Amniotic epithelial cell (primary cell): ENCODE measurements around the gene METTL24.
A peak's percentile ranks its signal among the peaks of the same experiment; 100 is the strongest.

Source experiments
- DNase-seq: peaks from one replicate; pipeline ENCODE4 v3.0.0-alpha.2; 2010; ENCODE audit warnings: low read depth

The METTL24 gene

GRCh38 chr6:110334423-110335180 is 23.5 kb downstream of the METTL24 start:
- peak; percentile 72 for DNase-seq

DNA sequence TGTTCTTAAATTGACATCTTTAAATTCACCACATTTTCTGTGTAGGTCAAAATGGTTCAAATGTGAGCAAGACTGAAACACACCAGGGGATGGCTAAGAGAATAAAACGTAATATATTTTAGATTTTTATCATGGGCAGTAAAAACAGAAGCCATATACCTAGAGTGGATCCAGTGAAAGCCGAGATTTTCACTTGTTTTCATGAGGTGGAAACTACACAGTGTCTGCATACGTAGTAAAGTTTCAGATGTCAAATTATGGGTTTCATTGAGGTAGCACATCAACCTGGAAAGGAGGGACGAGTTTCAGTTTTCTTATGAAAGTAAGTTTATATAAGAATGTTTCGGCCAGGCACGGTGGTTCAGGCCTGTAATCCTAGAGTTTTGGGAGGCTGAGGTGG is 25.9 kb downstream of the METTL24 start:
- no peak for DNase-seq

- DNase-seq = peak; percentile 50
These were observed 26.3 kb downstream of the METTL24 start for GRCh38 chr6:110331816-110332215.

- DNase-seq = no peak
These were observed 26.8 kb downstream of the METTL24 start for GRCh38 chr6:110331390-110331789.

GRCh38 chr6:110329714-110330436 is 28.3 kb downstream of the METTL24 start:
- peak; percentile 64 for DNase-seq

- no peak for DNase-seq
These were observed 28.8 kb downstream of the METTL24 start for GRCh38 chr6:110329348-110329713.

- DNase-seq = peak; percentile 73
These were observed 29.9 kb downstream of the METTL24 start for GRCh38 chr6:110328259-110328658.

DNA sequence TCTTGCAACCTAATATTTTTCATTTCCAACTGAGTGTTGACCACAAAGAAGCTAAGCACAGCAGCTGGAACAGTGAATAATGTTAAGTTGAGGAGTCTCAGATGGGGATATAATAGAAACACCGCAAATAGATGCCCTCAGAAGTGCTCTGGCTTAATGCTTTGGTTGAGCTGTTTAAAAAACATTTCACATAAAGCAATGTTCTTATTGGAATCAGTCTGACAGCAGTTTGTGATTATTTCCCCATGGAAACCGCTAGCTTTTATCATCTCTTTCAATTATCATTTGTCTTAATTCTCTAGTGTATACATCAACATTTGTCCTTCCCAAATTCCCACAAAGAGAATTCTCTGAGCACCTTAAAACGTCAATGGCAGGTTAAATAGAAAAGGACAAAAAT is 30.8 kb downstream of the METTL24 start:
- DNase-seq = peak; percentile 21

DNA sequence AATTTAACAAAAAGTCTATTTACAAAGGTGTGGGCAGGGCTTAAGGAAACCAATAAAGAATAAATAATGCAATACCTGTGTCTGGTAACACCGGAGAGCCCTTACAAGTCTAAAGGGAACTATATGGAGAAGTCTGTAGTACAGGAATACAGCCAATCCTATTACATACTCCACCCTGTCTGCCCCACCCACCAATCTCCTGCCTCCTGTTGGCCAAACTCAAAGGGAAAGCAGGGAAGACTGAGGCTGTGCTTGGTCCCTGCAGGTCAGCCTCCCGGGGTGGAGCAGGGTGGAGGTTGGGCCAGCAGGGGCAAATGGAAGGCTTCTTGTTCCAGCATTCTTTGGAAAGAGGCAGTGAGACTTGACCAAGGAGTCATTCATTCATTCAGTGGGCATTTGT is 31.5 kb downstream of the METTL24 start:
- DNase-seq = no peak

DNA sequence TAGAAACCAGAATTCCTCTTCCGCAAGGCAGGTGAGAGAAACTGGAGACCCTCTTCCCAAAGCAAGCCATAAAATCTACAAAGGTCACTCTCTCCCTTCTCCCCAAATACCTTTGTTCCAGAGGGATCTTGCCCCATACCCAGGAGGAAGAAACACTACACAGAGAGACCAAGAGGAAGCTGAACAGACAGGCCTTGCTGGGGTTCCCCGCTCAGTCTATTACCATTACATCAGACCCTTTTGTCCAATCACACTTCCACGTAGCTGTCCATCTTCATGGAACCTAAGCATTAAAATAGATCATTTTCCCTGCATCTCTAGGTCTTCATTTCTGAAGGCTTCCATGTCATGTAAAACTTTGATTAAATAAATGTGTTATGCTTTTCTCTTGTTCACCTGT is 32.1 kb downstream of the METTL24 start:
- no peak for DNase-seq

DNA sequence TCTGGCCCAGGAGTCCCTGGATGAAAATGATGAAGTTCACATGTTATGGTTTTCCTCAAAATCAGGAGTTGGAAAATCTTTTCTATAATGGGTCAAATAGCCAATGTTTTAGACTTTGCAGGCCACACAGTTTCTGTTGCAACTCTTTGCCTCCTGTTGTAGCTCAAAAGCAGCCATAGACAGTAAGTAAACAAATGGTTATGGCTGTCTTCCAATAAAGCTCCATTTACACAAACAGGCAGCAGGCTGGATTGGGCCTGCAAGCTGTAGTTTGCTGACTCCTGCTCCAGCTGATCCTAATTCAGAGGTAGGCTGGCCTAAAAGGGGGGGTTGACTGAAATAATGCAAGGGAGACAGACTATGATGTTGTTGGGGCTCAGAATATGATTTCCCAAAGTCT is 33.0 kb downstream of the METTL24 start:
- peak; percentile 91 for DNase-seq

- peak; percentile 51 for DNase-seq
These were observed 33.6 kb downstream of the METTL24 start for GRCh38 chr6:110324548-110324947.

DNA sequence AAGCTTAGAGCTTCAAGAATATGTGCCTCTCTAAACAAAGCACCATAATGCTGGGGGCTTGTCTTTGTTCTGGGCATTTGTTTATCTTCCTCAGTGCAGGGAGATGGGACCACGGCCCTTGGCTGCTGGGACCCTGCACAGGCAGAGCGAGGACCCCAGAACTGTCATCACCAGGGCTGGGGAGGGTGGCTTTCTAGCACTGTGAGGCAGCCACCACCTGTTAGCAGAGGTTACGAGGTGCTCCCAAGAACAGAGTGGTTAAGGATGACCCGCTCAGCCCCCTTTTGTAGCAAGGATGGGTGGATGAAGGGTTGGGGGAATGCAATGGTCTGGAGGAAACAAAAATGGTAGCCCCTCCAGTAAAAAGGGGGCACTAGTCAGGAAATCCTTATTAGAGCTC is 34.9 kb downstream of the METTL24 start:
- no peak for DNase-seq

DNA sequence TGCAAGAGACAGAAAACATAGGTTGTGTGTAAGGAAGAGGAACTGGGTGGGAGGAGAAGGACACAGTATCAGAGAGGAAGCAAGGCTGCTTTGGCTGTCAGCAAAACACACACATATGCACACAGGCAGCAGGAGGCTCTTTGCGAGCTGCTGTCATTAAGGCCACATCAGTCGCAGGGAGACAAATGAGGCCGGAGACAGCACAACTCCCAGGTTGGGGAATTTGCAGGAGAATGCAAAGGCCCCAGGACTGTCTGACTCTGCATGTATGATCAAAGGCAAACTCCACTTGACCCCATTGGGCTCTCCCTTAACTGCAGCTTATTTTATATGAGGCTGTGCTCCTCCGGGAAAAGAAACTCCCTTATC is 35.3 kb downstream of the METTL24 start:
- DNase-seq = no peak

- no peak for DNase-seq
These were observed 35.8 kb downstream of the METTL24 start for GRCh38 chr6:110322151-110322873.

DNA sequence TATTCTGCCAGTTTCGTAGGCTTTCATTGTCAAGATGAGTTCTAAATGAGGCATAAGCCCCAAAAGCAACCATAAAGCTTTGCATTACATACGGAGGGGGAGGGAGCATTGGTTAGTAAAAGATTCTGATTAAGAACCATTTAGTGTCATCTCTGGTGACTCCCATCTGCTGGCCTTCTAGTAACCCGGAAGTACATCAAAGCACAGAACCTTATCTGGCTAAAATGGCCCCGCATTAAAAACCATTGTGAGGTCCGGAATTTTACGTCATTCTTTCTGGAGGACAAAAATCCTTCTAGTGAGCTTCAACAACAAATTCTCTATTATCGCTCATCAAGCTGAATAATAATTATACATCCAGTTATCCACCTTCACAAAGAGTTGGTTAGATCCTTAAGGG is 37.8 kb downstream of the METTL24 start:
- DNase-seq = no peak

DNA sequence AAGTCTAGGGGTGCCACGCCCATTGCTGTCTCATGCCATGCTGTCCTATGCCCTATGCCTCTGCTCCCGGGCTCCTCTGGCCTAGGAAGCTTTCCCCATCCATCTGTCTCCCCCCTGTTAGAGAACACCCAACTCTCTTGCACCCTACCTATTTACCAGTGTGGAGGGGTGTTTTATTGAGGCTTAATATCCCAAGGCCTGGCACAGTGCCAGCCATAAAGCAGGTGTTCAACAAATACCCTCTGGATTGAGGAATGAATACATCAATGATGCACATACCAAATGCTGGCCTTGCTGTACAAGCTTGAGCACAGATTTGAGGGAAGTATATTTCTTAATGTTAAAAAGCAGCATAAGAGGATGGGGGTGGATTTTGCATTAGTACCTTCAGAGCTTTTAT is 38.3 kb downstream of the METTL24 start:
- no peak for DNase-seq

GRCh38 chr6:110319381-110319780 is 38.8 kb downstream of the METTL24 start:
- DNase-seq = no peak

- DNase-seq = no peak
These were observed 39.2 kb downstream of the METTL24 start for GRCh38 chr6:110318971-110319370.

GRCh38 chr6:110317646-110318045 is 40.5 kb downstream of the METTL24 start:
- DNase-seq = no peak

DNA sequence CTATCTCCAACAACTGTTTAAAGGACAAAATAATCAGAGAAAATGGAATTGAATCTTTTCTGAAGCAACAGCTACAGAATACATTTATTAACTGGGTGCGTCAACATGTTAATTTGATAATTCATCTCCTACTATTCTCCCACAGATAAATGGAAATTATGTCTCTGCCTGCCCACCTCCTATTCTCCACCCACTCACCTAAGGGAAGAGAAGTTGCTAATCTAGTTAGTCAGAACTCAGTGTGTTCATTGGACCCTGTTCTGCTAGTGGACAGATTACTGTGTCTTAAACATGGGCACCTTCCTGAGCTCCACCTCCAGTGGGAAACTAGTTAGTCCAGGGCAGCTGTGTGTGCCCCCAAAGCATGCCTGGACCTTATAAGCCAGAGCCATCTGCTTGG is 41.0 kb downstream of the METTL24 start:
- no peak for DNase-seq

- DNase-seq = peak; percentile 49
These were observed 42.2 kb downstream of the METTL24 start for GRCh38 chr6:110315869-110316398.
